HepG2 (cell line): ENCODE data around the gene SPAG7. TPM values are rescaled to one million over a fixed set of nuclear protein-coding genes. Genes with fewer than 3 reads are reported as not detected.

Source experiments
- ATAC-seq: fragments of 200-7000 bp; cut with Tn5 transposase; 3 replicates; pipeline ENCODE4 v1.9.1; 2020; ENCODE audit warnings: mild to moderate bottlenecking, moderate library complexity
- BruUV-seq: library from RNA; stranded (reverse); fragments of 400-500 nt; replicated peaks from 2 replicates; lab custom pipeline; 2021; lab: Mats Ljungman, UMichigan
- CTCF ChIA-PET: fragments of 300-600 bp; formaldehyde crosslinking; extraction: SDS; loops from one replicate; lab custom pipeline; 2021; ENCODE audit warnings: low total read pairs, inconsistent platforms, low intra/inter-chr PET ratio; lab: Yijun Ruan, JAX
- POLR2A ChIA-PET: fragments of 350-600 bp; sonication (Branson Sonifier 250); formaldehyde crosslinking; loops from one replicate; lab custom pipeline; 2020; ENCODE audit warnings: antibody characterized with exemption, inconsistent platforms; lab: Yijun Ruan, JAX
- DNase-seq: peaks from one replicate; pipeline ENCODE4 v3.0.0-alpha.2; 2015; ENCODE audit warnings: low spot score
- FAIRE-seq: peaks from 3 replicates; lab custom pipeline; 2011; peaks lifted over from hg19 to GRCh38; lab: Jason Lieb, UNC
- H2AFZ ChIP-seq: one replicate; pipeline ENCODE4 v1.6.1; 2011; ENCODE audit warnings: low read length, inconsistent platforms
- H3K27ac ChIP-seq: fragments of 300-600 bp; 3 replicates; pipeline ENCODE4 v1.8.0; 2011; ENCODE audit warnings: mixed run types, mild to moderate bottlenecking, mixed read lengths, low read length, inconsistent platforms; ENCODE audit not compliant: insufficient read depth; ENCODE audit errors: extremely low read length
- H3K27me3 ChIP-seq, 2 experiments: fragments of 200-600 bp in 1 of 2; 2 replicates in 1 of 2; 3 replicates in 1 of 2; pipeline versions ENCODE4 v1.6.0 to v1.8.0; 2011; ENCODE audit warnings: low read length in 2 of 2, mild to moderate bottlenecking in 2 of 2, moderate library complexity in 2 of 2, inconsistent platforms in 1 of 2; ENCODE audit not compliant: insufficient read depth in 2 of 2, control insufficient read depth in 1 of 2
- H3K36me3 ChIP-seq, 2 experiments: fragments of 200-600 bp in 1 of 2; replicated peaks in 1 of 2; 2 replicates in 1 of 2; 3 replicates in 1 of 2; pipeline versions ENCODE4 v1.5.1 to v1.8.0; 2011; ENCODE audit warnings: low read length in 2 of 2, inconsistent platforms in 1 of 2; ENCODE audit not compliant: insufficient read depth in 2 of 2, control insufficient read depth in 1 of 2
- H3K4me1 ChIP-seq: 2 replicates; pipeline ENCODE4 v1.5.1; 2012; ENCODE audit warnings: low read length, inconsistent platforms; ENCODE audit not compliant: insufficient read depth
- H3K4me2 ChIP-seq: 2 replicates; pipeline ENCODE4 v1.6.0; 2011; ENCODE audit warnings: low read depth, low read length, inconsistent platforms
- H3K4me3 ChIP-seq, 3 experiments: fragments of 200-600 bp in 1 of 3; sonication (generic), shearing (Covaris generic) in 1 of 3; replicated peaks in 1 of 3; 2 replicates each; pipeline ENCODE4 v1.5.1; 2011 to 2016; ENCODE audit warnings: low read length in 3 of 3, inconsistent platforms in 2 of 3, low read depth in 2 of 3, mild to moderate bottlenecking in 2 of 3, control low read depth in 1 of 3, mixed read lengths in 1 of 3; ENCODE audit not compliant: insufficient read depth in 1 of 3
- H3K79me2 ChIP-seq: one replicate; pipeline ENCODE4 v1.6.1; 2011; ENCODE audit warnings: low read length, inconsistent platforms; ENCODE audit not compliant: insufficient read depth
- H3K9ac ChIP-seq: 2 replicates; pipeline ENCODE4 v1.6.0; 2011; ENCODE audit warnings: mild to moderate bottlenecking, low read depth, low read length, inconsistent platforms; ENCODE audit not compliant: insufficient read depth
- H3K9me3 ChIP-seq: 2 replicates; pipeline ENCODE4 v1.5.1; 2012; ENCODE audit warnings: mild to moderate bottlenecking, low read length
- H4K20me1 ChIP-seq: 2 replicates; pipeline ENCODE4 v1.6.0; 2011; ENCODE audit warnings: inconsistent platforms, mild to moderate bottlenecking, low read length, moderate library complexity; ENCODE audit not compliant: insufficient read depth
- ATM ChIP-seq: fragments of 450-650 bp; IDR thresholded peaks from 2 replicates; pipeline ENCODE4 v1.7.1; 2017; ENCODE audit warnings: mild to moderate bottlenecking, borderline replicate concordance
- RBM22 ChIP-seq: fragments of 200-400 bp; formaldehyde crosslinking; optimal IDR thresholded peaks from 2 replicates; pipeline ENCODE3; 2017; ENCODE audit warnings: mild to moderate bottlenecking, low read length, moderate library complexity
- ZNF101 ChIP-seq: sonication (generic); formaldehyde crosslinking; IDR thresholded peaks from 2 replicates; pipeline ENCODE4 v1.4.0; 2020; ENCODE audit warnings: mild to moderate bottlenecking, low read depth, missing genetic modification reagents, borderline replicate concordance
- ZNF350 ChIP-seq: sonication (generic); formaldehyde crosslinking; IDR thresholded peaks from 2 replicates; pipeline ENCODE4 v1.4.0; 2020; ENCODE audit warnings: mild to moderate bottlenecking, low read depth, missing genetic modification reagents, borderline replicate concordance
- ZNF597 ChIP-seq: sonication (generic); formaldehyde crosslinking; IDR thresholded peaks from 2 replicates; pipeline ENCODE4 v1.5.0; 2020; ENCODE audit warnings: missing genetic modification reagents
- ZNF629 ChIP-seq: sonication (generic); formaldehyde crosslinking; conservative IDR thresholded peaks from 2 replicates; pipeline ENCODE4 v1.5.0; 2020; ENCODE audit warnings: missing genetic modification reagents
- ZNF746 ChIP-seq: sonication (generic); formaldehyde crosslinking; IDR thresholded peaks from 2 replicates; pipeline ENCODE4 v1.8.0; 2022; ENCODE audit warnings: mild to moderate bottlenecking, missing genetic modification reagents
- ZNF878 ChIP-seq: sonication (generic); formaldehyde crosslinking; IDR thresholded peaks from 2 replicates; pipeline ENCODE4 v1.8.1; 2023; ENCODE audit warnings: mild to moderate bottlenecking, missing genetic modification reagents, moderate library complexity
- ZXDC ChIP-seq: sonication (generic); formaldehyde crosslinking; IDR thresholded peaks from 2 replicates; pipeline ENCODE4 v1.5.0; 2020; ENCODE audit warnings: mild to moderate bottlenecking, missing genetic modification reagents
- WGBS: methylation state at CpG from one replicate; pipeline ENCODE4 v1.1.6; 2017; ENCODE audit warnings: low lambda C conversion rate; 5-methylcytosine and 5-hydroxymethylcytosine counted together
- in situ Hi-C: cut with HindIII; loops from 2 replicates; pipeline ENCODE4 v1.10.0; 2017; ENCODE audit warnings: low pct_unique_long_range_greater_than_20kb; ENCODE audit not compliant: extremely low pct_ligation_motif_present
- intact Hi-C: fragments of 100-400 bp; cut with micrococcal nuclease; formaldehyde crosslinking; loops from one replicate; pipeline ENCODE4 v1.10.0; 2022; ENCODE audit not compliant: unreplicated experiment
- polyA plus RNA-seq, 8 experiments: library from polyadenylated mRNA; depleted of rRNA in 3 of 8; stranded (reverse) in 7 of 8; unstranded in 1 of 8; fragments of >200 nt; fragmentation: Illumina TruSeq in 4 of 8; extraction: Trizol in 4 of 8; gene quantifications; 2 replicates each; pipeline versions ENCODE4 v1.2.1 to v1.2.3, GENCODE V29; 2011 to 2016; ENCODE audit warnings: low read depth in 4 of 8, missing spikeins in 1 of 8, mixed read lengths in 1 of 8; ENCODE audit not compliant: insufficient read depth in 1 of 8
- total RNA-seq, 5 experiments: library from RNA; depleted of rRNA; stranded (reverse); fragments of >200 nt; fragmentation: Illumina TruSeq; extraction: Trizol; gene quantifications; 2 replicates each; pipeline ENCODE4 v1.2.3, GENCODE V29; 2016; ENCODE audit warnings: low read depth in 1 of 5

SPAG7 gene
- total and polyA plus RNA-seq, 2 of the 13 experiments (the other 11 are each of a cell fraction or from before 2014, with no cell fraction given): 51.0 to 59.0 TPM

GRCh38 chr17:4967539-4968485 lies at the start of gene SPAG7 (continued):
- TF ChIP-seq ZNF746 (peak; percentile 66), ZNF350 (CRISPR knock-in tag) (no peak), RBM22 (peak; percentile 58), ATM (no peak), ZNF597 (CRISPR knock-in tag) (no peak), ZNF101 (CRISPR knock-in tag) (no peak), ZXDC (CRISPR knock-in tag) (no peak; the same call in 1 of the 2 replicates)

GRCh38 chr17:5014357-5014756 lies 46.7 kb upstream of the SPAG7 start:
- POLR2A ChIA-PET: no interaction called here
- in situ Hi-C loops: no loop called here
- H3K4me1 ChIP-seq: no peaks in the 10 kb centered on the region
- H3K4me2 ChIP-seq: no peak overlapping the region
- intact Hi-C loops: no loop called here
- no TSS peak for BruUV-seq
- H3K9me3 ChIP-seq: no peaks in the 10 kb centered on the region
- no peak overlapping the region for H3K27ac ChIP-seq
- FAIRE-seq (no peak), DNase-seq (no peak), ATAC-seq (no peak)
- H3K27me3 ChIP-seq: no peaks in the 10 kb centered on the region
- WGBS: 88% methylated on average over 2 of the region's 4 CpGs
- peak; percentile 75 for TF ChIP-seq ZNF629 (CRISPR knock-in tag)
- no peak for TF ChIP-seq ZNF878 (CRISPR knock-in tag)
- H3K9ac ChIP-seq: no peak overlapping the region
- no peaks in the 10 kb centered on the region for H3K79me2 ChIP-seq
- H3K4me3 ChIP-seq: no peak overlapping the region
- no peak overlapping the region for H2AFZ ChIP-seq
- H4K20me1 ChIP-seq: no peaks in the 10 kb centered on the region
- H3K36me3 ChIP-seq: peaks cover 26 to 68% of the 10 kb centered on the region in 2 experiments
- CTCF ChIA-PET: no interaction called here
